Body of pancreas (tissue), 4 donors: ENCODE results near the gene PLOD2.

Source experiments
- POLR2A ChIP-seq, 3 donors: fragments of 450-650 bp; IDR thresholded peaks; one replicate each; pipeline ENCODE4 v1.6.1; 2016; ENCODE audit warnings: antibody characterized with exemption in 3 of 3, mild to moderate bottlenecking in 2 of 3
- TF ChIP-seq, protein P1 (sequence below), 7 experiments: fragments of 450-650 bp in 4 of 7; fragments of 200-600 bp in 3 of 7; sonication (generic) in 3 of 7; IDR thresholded peaks; one replicate each; pipeline ENCODE4 v1.5.1; 2016 to 2019; ENCODE audit warnings: antibody characterized with exemption in 7 of 7

DNA sequence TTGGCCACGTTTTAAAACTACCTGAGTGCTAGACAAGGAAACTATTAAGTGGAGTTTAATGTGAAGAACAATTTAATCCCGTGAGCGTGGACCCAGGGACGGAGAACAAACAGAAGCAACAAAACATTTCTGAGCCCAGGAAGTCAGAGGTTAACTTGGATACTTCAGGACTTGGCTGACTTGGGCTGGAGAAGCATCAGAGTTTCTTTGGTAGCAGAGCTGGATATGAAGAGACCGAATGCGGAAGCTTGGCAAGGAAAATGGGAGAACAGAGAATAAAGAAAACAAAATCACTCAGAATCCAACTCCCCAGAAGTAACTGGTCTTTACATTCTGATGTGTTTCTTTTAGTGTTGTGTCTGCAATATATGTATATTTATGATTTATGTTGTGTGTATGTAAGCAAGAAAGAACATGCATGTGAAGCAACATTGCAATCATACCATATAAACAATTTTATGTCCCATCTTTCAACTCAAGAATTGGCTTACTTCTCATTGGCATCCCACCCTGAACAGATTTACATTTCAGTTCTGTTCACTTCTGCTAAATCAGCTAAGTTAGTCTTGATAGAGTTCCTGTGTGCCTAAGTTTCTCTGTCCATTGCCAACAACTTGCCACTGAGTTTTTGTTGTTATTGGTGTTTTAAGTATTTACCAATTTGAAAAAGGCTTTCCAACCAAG lies 17.2 kb upstream of the PLOD2 start:
- TF ChIP-seq, protein P1, sequence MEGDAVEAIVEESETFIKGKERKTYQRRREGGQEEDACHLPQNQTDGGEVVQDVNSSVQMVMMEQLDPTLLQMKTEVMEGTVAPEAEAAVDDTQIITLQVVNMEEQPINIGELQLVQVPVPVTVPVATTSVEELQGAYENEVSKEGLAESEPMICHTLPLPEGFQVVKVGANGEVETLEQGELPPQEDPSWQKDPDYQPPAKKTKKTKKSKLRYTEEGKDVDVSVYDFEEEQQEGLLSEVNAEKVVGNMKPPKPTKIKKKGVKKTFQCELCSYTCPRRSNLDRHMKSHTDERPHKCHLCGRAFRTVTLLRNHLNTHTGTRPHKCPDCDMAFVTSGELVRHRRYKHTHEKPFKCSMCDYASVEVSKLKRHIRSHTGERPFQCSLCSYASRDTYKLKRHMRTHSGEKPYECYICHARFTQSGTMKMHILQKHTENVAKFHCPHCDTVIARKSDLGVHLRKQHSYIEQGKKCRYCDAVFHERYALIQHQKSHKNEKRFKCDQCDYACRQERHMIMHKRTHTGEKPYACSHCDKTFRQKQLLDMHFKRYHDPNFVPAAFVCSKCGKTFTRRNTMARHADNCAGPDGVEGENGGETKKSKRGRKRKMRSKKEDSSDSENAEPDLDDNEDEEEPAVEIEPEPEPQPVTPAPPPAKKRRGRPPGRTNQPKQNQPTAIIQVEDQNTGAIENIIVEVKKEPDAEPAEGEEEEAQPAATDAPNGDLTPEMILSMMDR (IDR thresholded peaks at IDR 0.05) = no peak
- no peak for TF ChIP-seq POLR2A (IDR thresholded peaks at IDR 0.05)
